K562 (cell line): ENCODE results near the gene PAIP2. TPM values are rescaled to one million over a fixed set of nuclear protein-coding genes. Genes with fewer than 3 reads are reported as not detected.

ENCODE experiments used
- ATAC-seq: fragments of 200-7000 bp; cut with Tn5 transposase; 3 replicates; pipeline ENCODE4 v1.9.1; 2020; ENCODE audit warnings: moderate library complexity
- BruUV-seq: library from RNA; stranded (reverse); fragments of 400-500 nt; replicated peaks from 2 replicates; lab custom pipeline; 2021; lab: Mats Ljungman, UMichigan
- CTCF ChIA-PET: fragments of 300-600 bp; formaldehyde crosslinking; extraction: SDS; loops from one replicate; lab custom pipeline; 2021; ENCODE audit warnings: low intra/inter-chr PET ratio; lab: Yijun Ruan, JAX
- POLR2A ChIA-PET: fragments of 300-600, 350-650 bp; sonication (Branson Sonifier 250); formaldehyde crosslinking; extraction: SDS; loops from one replicate; lab custom pipeline; 2021; ENCODE audit warnings: antibody characterized with exemption, inconsistent platforms; lab: Yijun Ruan, JAX
- DNase-seq, 4 experiments: peaks; one replicate each; pipeline versions ENCODE4 v3.0.0 to v3.0.0-alpha.2; 2011 to 2018; ENCODE audit warnings: low spot score in 3 of 4, mixed read lengths in 3 of 4; ENCODE audit errors: extremely low read depth in 1 of 4
- FAIRE-seq: peaks from 2 replicates; lab custom pipeline; 2011; peaks lifted over from hg19 to GRCh38; lab: Jason Lieb, UNC
- H2AFZ ChIP-seq: 2 replicates; pipeline ENCODE4 v1.6.0; 2011; ENCODE audit warnings: low read depth, low read length, control low read depth, inconsistent platforms
- H3K27ac ChIP-seq: fragments of 200-600 bp; 3 replicates; pipeline ENCODE4 v1.8.0; 2011; ENCODE audit warnings: low read depth, mild to moderate bottlenecking, control low read depth, inconsistent platforms, low read length, moderate library complexity, mixed read lengths; ENCODE audit errors: extremely low read depth
- H3K27me3 ChIP-seq, 2 experiments: fragments of 300-600 bp in 1 of 2; 2 replicates in 1 of 2; 3 replicates in 1 of 2; pipeline versions ENCODE4 v1.6.0 to v1.8.0; 2011; ENCODE audit warnings: inconsistent platforms in 2 of 2, low read length in 2 of 2, mild to moderate bottlenecking in 1 of 2, mixed read lengths in 1 of 2, moderate library complexity in 1 of 2; ENCODE audit not compliant: control insufficient read depth in 2 of 2, insufficient read depth in 2 of 2
- H3K36me3 ChIP-seq: fragments of 300-600 bp; 3 replicates; pipeline ENCODE4 v1.8.0; 2011; ENCODE audit warnings: mild to moderate bottlenecking, low read length, inconsistent platforms; ENCODE audit not compliant: control insufficient read depth, insufficient read depth
- H3K4me1 ChIP-seq, 2 experiments: fragments of 200-600 bp in 1 of 2; replicated peaks in 1 of 2; 2 replicates in 1 of 2; 3 replicates in 1 of 2; pipeline versions ENCODE4 v1.5.1 to v1.8.0; 2011; ENCODE audit warnings: inconsistent platforms in 2 of 2, low read length in 2 of 2, mild to moderate bottlenecking in 1 of 2, mixed read lengths in 1 of 2, moderate library complexity in 1 of 2; ENCODE audit not compliant: control insufficient read depth in 2 of 2, insufficient read depth in 2 of 2
- H3K4me2 ChIP-seq: 2 replicates; pipeline ENCODE4 v1.6.1; 2011; ENCODE audit warnings: low read length, control low read depth, inconsistent platforms, mixed read lengths; ENCODE audit not compliant: insufficient read depth
- H3K4me3 ChIP-seq: fragments of 200-600 bp; sonication (generic), shearing (Covaris generic); 2 replicates; pipeline ENCODE4 v1.5.1; 2016; ENCODE audit warnings: control low read depth, inconsistent platforms
- H3K79me2 ChIP-seq: fragments of 200-600 bp; 3 replicates; pipeline ENCODE4 v1.8.0; 2011; ENCODE audit warnings: low read length, inconsistent platforms; ENCODE audit not compliant: control insufficient read depth, insufficient read depth
- H3K9ac ChIP-seq, 2 experiments: 2 replicates each; pipeline versions ENCODE4 v1.6.0 to v1.6.1; 2011; ENCODE audit warnings: low read depth in 2 of 2, low read length in 2 of 2, control low read depth in 1 of 2, inconsistent platforms in 1 of 2, mild to moderate bottlenecking in 1 of 2, mixed read lengths in 1 of 2; ENCODE audit not compliant: insufficient read depth in 1 of 2
- H3K9me1 ChIP-seq: one replicate; pipeline ENCODE4 v1.6.0; 2011; ENCODE audit warnings: inconsistent platforms, mild to moderate bottlenecking, low read length, moderate library complexity; ENCODE audit not compliant: control insufficient read depth, insufficient read depth
- H3K9me3 ChIP-seq: replicated peaks from 2 replicates; pipeline ENCODE4 v1.5.1; 2011; ENCODE audit warnings: low read depth, low read length, inconsistent platforms; ENCODE audit not compliant: control insufficient read depth, insufficient read depth
- H4K20me1 ChIP-seq: replicated peaks from 2 replicates; pipeline ENCODE4 v1.6.1; 2011; ENCODE audit warnings: low read length, inconsistent platforms, mixed read lengths; ENCODE audit not compliant: control insufficient read depth, insufficient read depth
- ARID1B ChIP-seq: fragments of 450-650 bp; IDR thresholded peaks from 2 replicates; pipeline ENCODE4 v1.6.1; 2016; ENCODE audit warnings: antibody characterized with exemption, mild to moderate bottlenecking, inconsistent platforms
- CBFA2T3 ChIP-seq: fragments of 450-650 bp; IDR thresholded peaks from 2 replicates; pipeline ENCODE4 v1.6.1; 2017
- CC2D1A ChIP-seq: fragments of 450-650 bp; IDR thresholded peaks from 2 replicates; pipeline ENCODE4 v1.6.1; 2017; ENCODE audit warnings: mild to moderate bottlenecking
- FOSL1 ChIP-seq: fragments of 200-800 bp; sonication (Bioruptor generic); conservative IDR thresholded peaks from 2 replicates; pipeline ENCODE4 v1.6.1; 2016; ENCODE audit warnings: missing genetic modification characterization, missing compliant biosample characterization
- HLTF ChIP-seq: fragments of 450-650 bp; IDR thresholded peaks from 2 replicates; pipeline ENCODE4 v1.6.1; 2016
- JUND ChIP-seq, 2 experiments: IDR thresholded peaks; 2 replicates in 1 of 2; 3 replicates in 1 of 2; pipeline ENCODE4 v1.6.1; 2011; ENCODE audit warnings: borderline replicate concordance in 2 of 2, low read depth in 2 of 2, low read length in 2 of 2, improper control_type of control experiment in 1 of 2, missing biosample characterization in 1 of 2, missing genetic modification characterization in 1 of 2, missing genetic modification reagents in 1 of 2
- MTA1 ChIP-seq: fragments of 450-650 bp; IDR thresholded peaks from 2 replicates; pipeline ENCODE4 v1.6.1; 2017; ENCODE audit warnings: borderline replicate concordance
- TEAD4 ChIP-seq, 2 experiments: sonication (generic) in 1 of 2; formaldehyde crosslinking in 1 of 2; IDR thresholded peaks; 2 replicates each; pipeline versions ENCODE4 v1.6.1 to v1.8.0; 2012 to 2022; ENCODE audit warnings: borderline replicate concordance in 1 of 2, inconsistent platforms in 1 of 2, low read length in 1 of 2, mild to moderate bottlenecking in 1 of 2, missing genetic modification reagents in 1 of 2
- VEZF1 ChIP-seq: fragments of 200-800 bp; sonication (Bioruptor generic); IDR thresholded peaks from 2 replicates; pipeline ENCODE4 v1.6.1; 2017; ENCODE audit warnings: missing genetic modification characterization, missing compliant biosample characterization
- WGBS: fragments of 100-300 bp; shearing (Covaris generic); methylation state at CpG from one replicate; pipeline ENCODE4 v1.1.6; 2016; ENCODE audit warnings: low coverage, mixed read lengths; ENCODE audit not compliant: insufficient coverage; ENCODE audit errors: missing lambda C conversion rate; 5-methylcytosine and 5-hydroxymethylcytosine counted together
- in situ Hi-C: fragments of 300-500 bp; cut with MboI; formaldehyde crosslinking; loops from 4 replicates; pipeline ENCODE4 v1.15.0; 2018; ENCODE audit warnings: inconsistent platforms, mixed read lengths
- intact Hi-C: fragments of 100-400 bp; cut with micrococcal nuclease; formaldehyde crosslinking; loops from 2 replicates; pipeline ENCODE4 v1.14.2; 2022
- polyA plus RNA-seq, 8 experiments: library from polyadenylated mRNA; depleted of rRNA in 4 of 8; stranded (reverse) in 5 of 8; unstranded in 3 of 8; fragments of >200 nt; fragmentation: Nextera tagmentation in 2 of 8; fragmentation: Illumina TruSeq in 1 of 8; extraction: Ambion mirVana in 2 of 8; extraction: Trizol in 1 of 8; gene quantifications; 2 replicates each; pipeline versions ENCODE4 v1.2.1 to v1.2.3, GENCODE V29; 2011 to 2014; ENCODE audit warnings: inconsistent platforms in 1 of 8, missing spikeins in 1 of 8
- total RNA-seq, 7 experiments: library from RNA; depleted of rRNA in 6 of 7; stranded (reverse); fragments of >200 nt in 6 of 7; fragmentation: Illumina TruSeq in 2 of 7; extraction: Trizol in 2 of 7; gene quantifications; 2 replicates each; pipeline versions ENCODE4 v1.2.1 to v1.2.3, GENCODE V29; 2011 to 2021; ENCODE audit warnings: low replicate concordance in 1 of 7
- TF ChIP-seq, protein P1 (sequence below): fragments of 250-450 bp; sonication (Bioruptor Pico); IDR thresholded peaks from 2 replicates; pipeline ENCODE4 v1.8.0; 2022; ENCODE audit warnings: moderate library complexity, mild to moderate bottlenecking, inconsistent platforms

Gene PAIP2
- total and polyA plus RNA-seq, 9 of the 15 experiments (the other 6 are each of a cell fraction or from before 2014, with no cell fraction given) = 78.3 to 187 (median 128) TPM

DNA sequence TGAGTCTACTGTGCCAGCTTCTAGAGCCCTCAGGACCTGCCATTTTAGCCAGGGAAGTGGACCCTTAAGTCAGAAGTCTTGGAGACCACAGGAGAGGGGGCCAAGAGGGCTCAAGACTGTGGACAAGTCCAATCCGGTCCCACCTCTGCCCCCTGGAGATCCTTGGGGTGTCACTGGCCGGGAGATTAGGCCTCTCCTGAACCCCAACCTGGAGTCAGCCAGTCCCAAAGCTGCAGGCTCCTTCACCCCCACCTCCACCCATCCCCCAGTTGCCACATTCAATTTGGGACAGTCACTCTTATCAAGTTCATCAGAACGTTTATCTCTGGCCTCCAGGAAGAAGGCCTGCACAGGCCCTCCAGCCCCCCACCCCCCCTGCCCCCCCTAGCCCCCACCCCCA is 41.2 kb downstream of the PAIP2 start:
- Histone ChIP-seq H3K36me3 (no peaks in the 10 kb centered on the region), H4K20me1 (no peaks in the 10 kb centered on the region), H3K9ac (peak overlapping the region in 1 of 2 experiments; percentile 68; a peak in 2 of 4 replicates), H3K79me2 (no peaks in the 10 kb centered on the region), H3K9me3 (no peaks in the 10 kb centered on the region; the same call in 1 of the 2 replicates), H3K27ac (no peak overlapping the region), H3K4me2 (no peak overlapping the region), H3K4me3 (no peak overlapping the region), H3K9me1 (no peaks in the 10 kb centered on the region), H3K4me1 (peaks cover 26 to 63% of the 10 kb centered on the region in 2 experiments; a peak in 4 of 5 replicates), H2AFZ (no peak overlapping the region), H3K27me3 (no peaks in the 10 kb centered on the region)
- in situ Hi-C loops = no loop called here
- ChIA-PET POLR2A (interaction anchor here (0.5 to 1.8 kb wide), 7 partner anchors 11 to 768 kb away, joined by 3 to 8 read pairs (median 4); partner anchors contain the start of genes MATR3, SPATA24 and STING1), CTCF (no interaction called here)
- WGBS = 7% methylated on average over 2 of the region's 3 CpGs
- peak in 1 of 4 experiments; percentile 10 for DNase-seq
- FAIRE-seq = no peak
- intact Hi-C loops = no loop called here
- ATAC-seq = no peak
- TF ChIP-seq HLTF (no peak), CC2D1A (no peak), ARID1B (peak; percentile 42; the same call in 1 of the 2 replicates), JUND (IDR thresholded peaks at IDR 0.05; ENCODE audit: borderline replicate concordance, low read depth, low read length) (peak; percentile 3; the same call in 1 of the 2 replicates), JUND (tag; IDR thresholded peaks at IDR 0.05; ENCODE audit: borderline replicate concordance, low read depth, low read length) (no peak), FOSL1 (0 out of 2 replicates have a peak, but pooled peaks have one; percentile 21), TEAD4 (IDR thresholded peaks at IDR 0.05; ENCODE audit: low read length) (peak; percentile 35; the same call in 1 of the 2 replicates), TEAD4 (CRISPR knock-in tag; IDR thresholded peaks at IDR 0.05; ENCODE audit: borderline replicate concordance) (no peak), VEZF1 (CRISPR knock-in tag) (peak; percentile 79), MTA1 (no peak), CBFA2T3 (0 out of 2 replicates have a peak, but pooled peaks have one; percentile 18)
- TF ChIP-seq, protein P1, sequence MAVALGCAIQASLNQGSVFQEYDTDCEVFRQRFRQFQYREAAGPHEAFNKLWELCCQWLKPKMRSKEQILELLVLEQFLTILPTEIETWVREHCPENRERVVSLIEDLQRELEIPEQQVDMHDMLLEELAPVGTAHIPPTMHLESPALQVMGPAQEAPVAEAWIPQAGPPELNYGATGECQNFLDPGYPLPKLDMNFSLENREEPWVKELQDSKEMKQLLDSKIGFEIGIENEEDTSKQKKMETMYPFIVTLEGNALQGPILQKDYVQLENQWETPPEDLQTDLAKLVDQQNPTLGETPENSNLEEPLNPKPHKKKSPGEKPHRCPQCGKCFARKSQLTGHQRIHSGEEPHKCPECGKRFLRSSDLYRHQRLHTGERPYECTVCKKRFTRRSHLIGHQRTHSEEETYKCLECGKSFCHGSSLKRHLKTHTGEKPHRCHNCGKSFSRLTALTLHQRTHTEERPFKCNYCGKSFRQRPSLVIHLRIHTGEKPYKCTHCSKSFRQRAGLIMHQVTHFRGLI (CRISPR knock-in tag) = no peak
- BruUV-seq = no TSS peak
